Hepatocyte (in vitro differentiated cells): ENCODE data around the gene ZBED1. TPM values are rescaled to one million over a fixed set of nuclear protein-coding genes. Genes with fewer than 3 reads are reported as not detected.
"Not testable (repeated sequence)": the region's sequence is repeated elsewhere in the genome, so short reads cannot be mapped to it uniquely, and the experiment has no call there.

ENCODE experiments used
- DNase-seq: peaks from one replicate; pipeline ENCODE4 v3.0.0-alpha.2; 2016; ENCODE audit warnings: low spot score
- H2AFZ ChIP-seq: fragments of 200-600 bp; sonication (generic); 2 replicates; pipeline ENCODE4 v1.6.0; 2016; ENCODE audit warnings: antibody characterized with exemption, mild to moderate bottlenecking
- H3K27ac ChIP-seq: fragments of 200-600 bp; sonication (generic); 2 replicates; pipeline ENCODE4 v1.5.1; 2016; ENCODE audit warnings: mild to moderate bottlenecking
- H3K27me3 ChIP-seq: fragments of 200-600 bp; sonication (generic); 2 replicates; pipeline ENCODE4 v1.6.1; 2016
- H3K36me3 ChIP-seq: fragments of 200-600 bp; sonication (generic); replicated peaks from 2 replicates; pipeline ENCODE4 v1.5.1; 2016; ENCODE audit warnings: low read depth; ENCODE audit not compliant: insufficient read depth
- H3K4me1 ChIP-seq: fragments of 200-600 bp; sonication (generic); 2 replicates; pipeline ENCODE4 v1.5.1; 2016; ENCODE audit warnings: mild to moderate bottlenecking, moderate library complexity; ENCODE audit not compliant: insufficient read depth
- H3K4me2 ChIP-seq: fragments of 200-600 bp; sonication (generic); 2 replicates; pipeline ENCODE4 v1.6.0; 2016
- H3K4me3 ChIP-seq: fragments of 200-600 bp; sonication (generic); 2 replicates; pipeline ENCODE4 v1.5.1; 2016; ENCODE audit warnings: mild to moderate bottlenecking
- H3K79me2 ChIP-seq: fragments of 200-600 bp; sonication (generic); 2 replicates; pipeline ENCODE4 v1.6.0; 2017; ENCODE audit warnings: mild to moderate bottlenecking
- H3K9me2 ChIP-seq: fragments of 200-600 bp; sonication (generic); replicated peaks from 2 replicates; pipeline ENCODE4 v1.6.0; 2017; ENCODE audit warnings: mild to moderate bottlenecking; ENCODE audit not compliant: insufficient read depth
- H3K9me3 ChIP-seq: fragments of 200-600 bp; sonication (generic); 2 replicates; pipeline ENCODE4 v1.5.1; 2016; ENCODE audit warnings: low read depth, mild to moderate bottlenecking
- H4K20me1 ChIP-seq: fragments of 200-600 bp; sonication (generic); 2 replicates; pipeline ENCODE4 v1.6.0; 2016; ENCODE audit warnings: mild to moderate bottlenecking; ENCODE audit not compliant: insufficient read depth, poor library complexity, severe bottlenecking
- EZH2 ChIP-seq: fragments of 200-600 bp; sonication (generic); IDR thresholded peaks from 2 replicates; pipeline ENCODE4 v1.6.1; 2016; ENCODE audit warnings: antibody characterized with exemption, mild to moderate bottlenecking, borderline replicate concordance
- EZH2phosphoT487 ChIP-seq: fragments of 200-600 bp; sonication (generic); IDR thresholded peaks from one replicate; pipeline ENCODE4 v1.6.1; 2018; ENCODE audit warnings: antibody characterized with exemption, mild to moderate bottlenecking, low read depth, moderate library complexity; ENCODE audit not compliant: unreplicated experiment, severe bottlenecking
- WGBS: methylation state at CpG from one replicate; pipeline ENCODE4 v1.1.6; 2016; ENCODE audit warnings: low lambda C conversion rate; ENCODE audit errors: missing lambda C conversion rate; 5-methylcytosine and 5-hydroxymethylcytosine counted together
- polyA plus RNA-seq: library from polyadenylated mRNA; unstranded; fragments of >200 nt; fragmentation: Nextera tagmentation; extraction: Ambion mirVana; gene quantifications from 2 replicates; pipeline ENCODE4 v1.2.1, GENCODE V29; 2016
- total RNA-seq: library from RNA; depleted of rRNA; stranded (reverse); fragments of >200 nt; gene quantifications from 2 replicates; pipeline ENCODE4 v1.2.3, GENCODE V29; 2014
- TF ChIP-seq, protein P1 (sequence below): fragments of 200-600 bp; sonication (generic); IDR thresholded peaks from 2 replicates; pipeline ENCODE4 v1.5.1; 2016; ENCODE audit warnings: antibody characterized with exemption, mild to moderate bottlenecking; ENCODE audit not compliant: poor library complexity

Gene ZBED1
- total and polyA plus RNA-seq, 2 experiments from 2014 or later, result 26.4 to 41.4 TPM

DNA sequence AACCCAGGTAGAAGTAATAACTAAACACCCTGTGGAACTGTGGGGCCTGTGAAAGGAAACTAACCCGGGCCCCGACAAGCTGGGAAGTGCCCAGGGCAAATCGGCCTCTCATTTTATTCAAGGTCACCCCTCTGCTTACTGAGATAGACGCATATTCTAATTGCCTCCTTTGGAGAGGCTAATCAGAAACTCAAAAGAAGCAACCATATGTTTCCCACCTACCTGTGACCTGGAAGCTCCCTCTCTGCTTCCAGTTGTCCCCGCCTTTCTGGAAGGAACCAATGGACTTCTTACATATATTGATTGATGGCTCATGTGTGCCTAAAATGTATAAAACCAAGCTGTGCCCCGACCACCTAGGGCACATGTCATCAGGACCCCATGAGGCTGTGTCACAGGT is 23.1 kb upstream of the ZBED1 start:
- no peaks in the 10 kb centered on the region for H3K9me2 ChIP-seq
- no peaks in the 10 kb centered on the region for H3K79me2 ChIP-seq
- no peak overlapping the region for H3K27ac ChIP-seq
- no peaks in the 10 kb centered on the region for H4K20me1 ChIP-seq
- H3K4me3 ChIP-seq, result no peak overlapping the region
- H3K9me3 ChIP-seq, result no peaks in the 10 kb centered on the region
- no peak for DNase-seq
- WGBS, result 65% methylated on average over 6 of the region's 6 CpGs
- TF ChIP-seq EZH2phosphoT487, result no peak
- H3K36me3 ChIP-seq, result no peaks in the 10 kb centered on the region
- H3K27me3 ChIP-seq, result no peaks in the 10 kb centered on the region
- H3K4me1 ChIP-seq, result no peaks in the 10 kb centered on the region
- no peak overlapping the region for H2AFZ ChIP-seq
- no peak overlapping the region for H3K4me2 ChIP-seq

GRCh38 chrX:2521927-2522386 is 21.2 kb upstream of the ZBED1 start:
- no peak for DNase-seq
- H3K4me2 ChIP-seq, result no peak overlapping the region
- H3K79me2 ChIP-seq, result no peaks in the 10 kb centered on the region
- TF ChIP-seq EZH2 (no peak), EZH2phosphoT487 (no peak)
- TF ChIP-seq, protein P1, sequence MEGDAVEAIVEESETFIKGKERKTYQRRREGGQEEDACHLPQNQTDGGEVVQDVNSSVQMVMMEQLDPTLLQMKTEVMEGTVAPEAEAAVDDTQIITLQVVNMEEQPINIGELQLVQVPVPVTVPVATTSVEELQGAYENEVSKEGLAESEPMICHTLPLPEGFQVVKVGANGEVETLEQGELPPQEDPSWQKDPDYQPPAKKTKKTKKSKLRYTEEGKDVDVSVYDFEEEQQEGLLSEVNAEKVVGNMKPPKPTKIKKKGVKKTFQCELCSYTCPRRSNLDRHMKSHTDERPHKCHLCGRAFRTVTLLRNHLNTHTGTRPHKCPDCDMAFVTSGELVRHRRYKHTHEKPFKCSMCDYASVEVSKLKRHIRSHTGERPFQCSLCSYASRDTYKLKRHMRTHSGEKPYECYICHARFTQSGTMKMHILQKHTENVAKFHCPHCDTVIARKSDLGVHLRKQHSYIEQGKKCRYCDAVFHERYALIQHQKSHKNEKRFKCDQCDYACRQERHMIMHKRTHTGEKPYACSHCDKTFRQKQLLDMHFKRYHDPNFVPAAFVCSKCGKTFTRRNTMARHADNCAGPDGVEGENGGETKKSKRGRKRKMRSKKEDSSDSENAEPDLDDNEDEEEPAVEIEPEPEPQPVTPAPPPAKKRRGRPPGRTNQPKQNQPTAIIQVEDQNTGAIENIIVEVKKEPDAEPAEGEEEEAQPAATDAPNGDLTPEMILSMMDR, result no peak
- H4K20me1 ChIP-seq, result no peaks in the 10 kb centered on the region
- H3K4me3 ChIP-seq, result no peak overlapping the region
- no peak overlapping the region for H3K27ac ChIP-seq
- no peak overlapping the region for H2AFZ ChIP-seq
- H3K27me3 ChIP-seq, result no peaks in the 10 kb centered on the region
- WGBS, result 86% methylated on average over 6 of the region's 6 CpGs
- H3K9me2 ChIP-seq, result no peaks in the 10 kb centered on the region
- no peaks in the 10 kb centered on the region for H3K36me3 ChIP-seq
- H3K4me1 ChIP-seq, result no peaks in the 10 kb centered on the region
- no peaks in the 10 kb centered on the region for H3K9me3 ChIP-seq

- H3K36me3 ChIP-seq, result no peaks in the 10 kb centered on the region
- no peaks in the 10 kb centered on the region for H3K27me3 ChIP-seq
- H3K27ac ChIP-seq, result no peak overlapping the region
- no peak overlapping the region for H3K4me2 ChIP-seq
- no peaks in the 10 kb centered on the region for H3K79me2 ChIP-seq
- TF ChIP-seq, protein P1, result no peak
- TF ChIP-seq EZH2phosphoT487, result no peak
- no peak for TF ChIP-seq EZH2
- 59% methylated on average over 15 of the region's 15 CpGs for WGBS
- H3K9me2 ChIP-seq, result no peaks in the 10 kb centered on the region
- H4K20me1 ChIP-seq, result no peaks in the 10 kb centered on the region
- no peaks in the 10 kb centered on the region for H3K9me3 ChIP-seq
- H3K4me1 ChIP-seq, result no peaks in the 10 kb centered on the region
- H2AFZ ChIP-seq, result no peak overlapping the region
- no peak overlapping the region for H3K4me3 ChIP-seq
- no peak for DNase-seq
Observed at GRCh38 chrX:2521092-2521926, 20.5 kb upstream of the ZBED1 start.

- Histone ChIP-seq H3K4me3 (no peak overlapping the region), H3K27ac (no peak overlapping the region), H3K27me3 (no peaks in the 10 kb centered on the region), H3K4me2 (no peak overlapping the region), H3K9me2 (no peaks in the 10 kb centered on the region), H4K20me1 (no peaks in the 10 kb centered on the region), H3K79me2 (no peaks in the 10 kb centered on the region), H3K4me1 (no peaks in the 10 kb centered on the region), H3K36me3 (no peaks in the 10 kb centered on the region), H2AFZ (no peak overlapping the region), H3K9me3 (no peaks in the 10 kb centered on the region)
- TF ChIP-seq, protein P1, result no peak
- TF ChIP-seq EZH2, result no peak
- TF ChIP-seq EZH2phosphoT487, result no peak
- DNase-seq, result no peak
- 100% methylated on average over 6 of the region's 8 CpGs for WGBS
Observed at GRCh38 chrX:2520539-2520938, 19.8 kb upstream of the ZBED1 start.

DNA sequence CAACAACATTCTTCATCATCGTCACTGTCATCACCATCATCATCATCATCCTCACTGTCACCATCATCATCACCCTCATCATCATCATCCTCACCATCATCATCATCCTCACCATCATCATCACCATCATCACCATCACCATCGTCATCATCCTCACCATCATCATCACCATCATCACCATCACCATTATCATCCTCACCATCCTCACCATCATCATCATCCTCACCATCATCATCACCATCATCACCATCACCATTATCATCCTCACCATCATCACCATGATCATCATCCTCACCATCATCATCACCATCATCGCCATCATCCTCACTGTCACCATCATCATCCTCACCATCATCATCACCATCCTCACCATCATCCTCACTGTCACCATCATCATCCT is 18.9 kb upstream of the ZBED1 start:
- not testable (repeated sequence) for H3K79me2 ChIP-seq, H3K4me1 ChIP-seq, H3K4me3 ChIP-seq, H3K27me3 ChIP-seq, H3K36me3 ChIP-seq, H4K20me1 ChIP-seq, H3K27ac ChIP-seq, H2AFZ ChIP-seq, H3K4me2 ChIP-seq, H3K9me3 ChIP-seq, DNase-seq, H3K9me2 ChIP-seq
- 60% methylated on average over 3 of the region's 3 CpGs for WGBS
